ENCODE measurements around the gene LTBP3.
A peak's percentile ranks its signal among the peaks of the same experiment; 100 is the strongest.

LTBP3 gene

GRCh38 chr11:65497141-65498041, 60.8 kb downstream of the LTBP3 start:
- peak overlapping the region; percentile 91 for H3K4me3 ChIP-seq (ENCODE audit: control insufficient read depth, low read depth, low read length)

GRCh38 chr11:65496304-65497140, 61.6 kb downstream of the LTBP3 start:
- H3K4me3 ChIP-seq (ENCODE audit: control insufficient read depth, low read depth, low read length) = peak overlapping the region; percentile 40
- no peak for TF ChIP-seq CTCF (conservative IDR thresholded peaks at IDR 0.05; ENCODE audit: control insufficient read depth, insufficient read depth, low read depth, low read length)
- DNase-seq (ENCODE audit: low read depth) = peak; percentile 89

More at GRCh38 chr11:65497141-65498041, 60.8 kb downstream of the LTBP3 start:
- TF ChIP-seq CTCF (conservative IDR thresholded peaks at IDR 0.05; ENCODE audit: control insufficient read depth, insufficient read depth, low read depth, low read length) = no peak
- DNase-seq (ENCODE audit: low read depth) = peak; percentile 98

- DNase-seq (ENCODE audit: low read depth) = peak; percentile 99
- TF ChIP-seq CTCF (conservative IDR thresholded peaks at IDR 0.05; ENCODE audit: control insufficient read depth, insufficient read depth, low read depth, low read length) = no peak
- peak overlapping the region; percentile 19 for H3K4me3 ChIP-seq (ENCODE audit: control insufficient read depth, low read depth, low read length)
These were observed 64.6 kb downstream of the LTBP3 start for GRCh38 chr11:65493367-65494176.

- DNase-seq (ENCODE audit: low read depth) = peak; percentile 91
- TF ChIP-seq CTCF (conservative IDR thresholded peaks at IDR 0.05; ENCODE audit: control insufficient read depth, insufficient read depth, low read depth, low read length) = no peak
- H3K4me3 ChIP-seq (ENCODE audit: control insufficient read depth, low read depth, low read length) = peak overlapping the region; percentile 19
These were observed 65.4 kb downstream of the LTBP3 start for GRCh38 chr11:65492637-65493366.

GRCh38 chr11:65492387-65492636, 65.8 kb downstream of the LTBP3 start:
- no peak for DNase-seq (ENCODE audit: low read depth)
- H3K4me3 ChIP-seq (ENCODE audit: control insufficient read depth, low read depth, low read length) = peak overlapping the region; percentile 15
- TF ChIP-seq CTCF (conservative IDR thresholded peaks at IDR 0.05; ENCODE audit: control insufficient read depth, insufficient read depth, low read depth, low read length) = no peak
